GM12873 (cell line): Measurements from ENCODE around the gene PITX3.

ENCODE experiments used
- TF ChIP-seq, protein P1 (sequence below): IDR thresholded peaks from 2 replicates; pipeline ENCODE4 v1.5.1; 2012; ENCODE audit warnings: low read depth, mild to moderate bottlenecking, moderate library complexity, low read length, control low read depth; ENCODE audit not compliant: insufficient read depth; ENCODE audit errors: missing control alignments

The PITX3 gene

DNA sequence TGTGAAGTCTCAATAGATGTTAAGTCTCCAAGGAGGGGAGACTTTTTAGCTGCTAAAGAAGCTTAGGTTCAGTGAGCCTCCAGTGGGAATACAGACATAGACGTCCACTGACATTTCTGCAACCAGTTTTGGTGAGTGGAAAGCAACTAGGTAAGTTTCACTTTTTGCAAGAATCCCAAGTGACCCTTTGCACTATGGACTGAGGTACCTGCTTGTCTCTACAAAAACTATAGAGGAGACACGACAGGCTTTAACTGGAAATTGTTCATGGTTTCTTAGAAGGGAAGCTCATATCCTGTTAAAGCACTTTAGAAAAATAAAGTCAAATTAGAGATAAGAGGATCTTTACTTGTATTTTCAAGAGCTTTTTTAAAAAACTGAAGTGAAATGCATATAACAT is 42.6 kb upstream of the PITX3 start:
- TF ChIP-seq, protein P1, sequence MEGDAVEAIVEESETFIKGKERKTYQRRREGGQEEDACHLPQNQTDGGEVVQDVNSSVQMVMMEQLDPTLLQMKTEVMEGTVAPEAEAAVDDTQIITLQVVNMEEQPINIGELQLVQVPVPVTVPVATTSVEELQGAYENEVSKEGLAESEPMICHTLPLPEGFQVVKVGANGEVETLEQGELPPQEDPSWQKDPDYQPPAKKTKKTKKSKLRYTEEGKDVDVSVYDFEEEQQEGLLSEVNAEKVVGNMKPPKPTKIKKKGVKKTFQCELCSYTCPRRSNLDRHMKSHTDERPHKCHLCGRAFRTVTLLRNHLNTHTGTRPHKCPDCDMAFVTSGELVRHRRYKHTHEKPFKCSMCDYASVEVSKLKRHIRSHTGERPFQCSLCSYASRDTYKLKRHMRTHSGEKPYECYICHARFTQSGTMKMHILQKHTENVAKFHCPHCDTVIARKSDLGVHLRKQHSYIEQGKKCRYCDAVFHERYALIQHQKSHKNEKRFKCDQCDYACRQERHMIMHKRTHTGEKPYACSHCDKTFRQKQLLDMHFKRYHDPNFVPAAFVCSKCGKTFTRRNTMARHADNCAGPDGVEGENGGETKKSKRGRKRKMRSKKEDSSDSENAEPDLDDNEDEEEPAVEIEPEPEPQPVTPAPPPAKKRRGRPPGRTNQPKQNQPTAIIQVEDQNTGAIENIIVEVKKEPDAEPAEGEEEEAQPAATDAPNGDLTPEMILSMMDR, result no peak

DNA sequence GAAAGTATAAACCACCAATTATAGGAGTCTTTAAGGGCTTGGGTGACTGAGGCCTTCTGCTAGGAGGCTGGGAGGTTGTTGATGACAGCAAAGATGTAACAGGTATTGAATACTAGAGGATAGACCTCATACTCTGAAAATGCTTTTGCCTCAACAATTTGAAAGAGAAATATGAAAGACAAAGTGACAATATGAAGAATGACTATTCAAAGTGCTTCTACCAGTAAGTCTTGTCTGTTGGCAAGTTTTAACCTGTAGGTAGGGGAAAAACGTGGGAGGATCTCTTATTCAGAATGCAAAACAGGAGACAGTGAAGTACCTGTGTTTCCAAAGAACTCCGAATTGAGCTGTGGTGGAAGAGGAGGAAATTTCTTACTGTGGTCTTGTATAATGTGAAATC is 42.2 kb upstream of the PITX3 start:
- TF ChIP-seq, protein P1, result no peak

DNA sequence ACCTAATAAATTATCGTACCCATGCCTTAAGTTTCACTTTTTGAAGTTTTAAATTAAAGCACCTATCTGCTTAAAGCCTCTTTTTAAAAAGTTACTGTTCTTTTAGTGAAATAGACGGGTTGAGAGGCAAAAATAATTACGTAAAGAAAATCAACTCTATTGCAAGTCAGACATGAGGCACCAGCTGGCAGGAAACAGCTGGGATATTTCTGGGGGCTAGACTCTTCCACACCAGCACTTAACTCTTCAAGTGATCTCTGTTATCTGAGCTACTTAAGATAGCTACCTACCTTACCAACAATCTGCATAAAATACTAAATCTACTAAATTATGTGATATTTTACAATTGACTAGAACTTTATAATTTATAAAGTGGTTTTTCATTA is 39.8 kb upstream of the PITX3 start:
- TF ChIP-seq, protein P1, result no peak

DNA sequence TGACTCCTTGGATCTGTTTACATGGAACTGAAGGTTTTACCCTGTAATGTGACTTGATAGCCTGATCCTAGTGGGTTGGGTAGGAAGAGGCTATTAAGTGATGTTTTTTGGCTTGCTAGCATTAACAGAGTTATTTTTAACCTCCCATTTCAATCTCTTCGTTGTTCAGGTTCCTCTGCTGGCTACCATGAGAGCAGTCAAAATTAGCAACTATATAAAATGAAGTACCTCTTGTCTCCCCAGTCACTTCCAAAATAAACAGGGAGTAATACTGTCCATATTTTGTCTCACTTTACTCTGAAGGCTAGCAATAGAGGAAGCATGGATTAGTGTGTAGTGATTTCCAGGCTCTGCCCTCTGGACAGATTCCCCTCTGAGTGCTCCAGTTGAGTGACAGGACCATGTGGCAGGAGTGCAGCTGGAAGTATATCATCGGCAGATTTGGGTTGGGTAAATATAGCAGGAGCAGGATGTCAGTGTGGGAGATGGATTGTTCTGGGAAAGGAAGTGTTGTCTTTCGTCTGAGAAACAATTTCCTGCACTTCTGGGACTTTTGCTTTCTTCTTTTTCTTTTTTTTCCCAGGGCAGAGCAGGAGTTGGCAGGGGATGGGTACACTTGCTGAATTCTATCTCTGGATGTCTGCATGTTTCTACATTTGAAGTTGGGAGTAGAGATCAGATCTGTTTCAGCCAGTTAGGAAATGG is 39.2 kb upstream of the PITX3 start:
- TF ChIP-seq, protein P1, result no peak

DNA sequence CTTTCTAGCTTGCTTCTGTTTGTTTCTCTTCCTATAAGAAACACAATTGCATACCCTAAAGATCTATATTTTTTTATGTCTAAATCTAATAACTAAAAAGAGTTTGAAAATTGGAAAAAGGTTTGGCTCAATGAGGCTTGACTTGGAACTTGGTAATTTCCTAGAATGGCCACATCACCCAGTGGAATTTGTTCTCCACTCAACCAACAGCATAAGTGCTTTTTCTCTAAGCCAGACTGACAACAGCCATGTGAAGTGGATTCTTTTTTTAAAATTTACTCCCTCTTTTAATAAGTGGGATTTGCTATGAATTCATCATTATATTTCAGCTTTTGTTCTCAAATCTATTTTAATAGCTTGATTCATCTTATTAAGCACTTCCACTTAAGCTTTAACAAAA is 37.8 kb upstream of the PITX3 start:
- TF ChIP-seq, protein P1, result no peak

DNA sequence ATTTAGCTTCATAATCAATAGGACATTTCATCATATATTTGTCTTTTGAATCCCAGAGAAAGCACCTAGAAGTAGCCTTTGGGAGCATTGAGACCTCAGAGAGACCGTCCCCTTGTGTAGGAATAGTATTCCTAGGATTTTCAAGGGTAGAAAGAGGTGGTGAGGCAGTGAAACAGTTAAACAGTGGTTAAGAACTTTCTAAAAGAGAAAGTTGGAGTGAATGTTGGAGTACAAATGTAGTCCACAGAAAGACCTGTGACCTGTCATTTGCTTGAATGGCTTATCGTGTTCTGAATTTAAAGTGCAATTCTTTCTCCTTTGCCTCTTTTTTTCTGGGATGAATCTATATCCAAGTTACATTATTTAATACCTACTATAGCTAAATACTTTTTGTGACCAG is 34.0 kb upstream of the PITX3 start:
- TF ChIP-seq, protein P1, result no peak

DNA sequence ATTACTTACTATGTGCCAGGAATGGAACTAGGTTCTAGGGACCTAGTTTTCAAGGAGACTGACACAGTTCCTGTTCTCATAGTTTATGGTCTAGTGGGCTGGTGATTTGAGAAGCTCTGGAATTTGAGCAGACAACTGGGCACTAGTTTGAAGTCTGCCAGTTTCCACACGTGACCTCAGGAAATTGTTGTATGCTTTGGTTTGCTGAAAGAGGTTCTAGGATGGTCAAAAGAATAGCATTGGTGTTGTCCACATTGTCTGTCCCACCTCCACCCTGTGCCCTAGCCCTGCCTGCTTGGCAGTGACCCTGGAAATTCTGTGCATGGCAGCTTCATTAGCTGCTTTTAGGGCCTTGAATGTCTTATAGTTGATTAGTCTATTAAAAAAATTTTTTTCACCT is 32.8 kb upstream of the PITX3 start:
- TF ChIP-seq, protein P1, result no peak

DNA sequence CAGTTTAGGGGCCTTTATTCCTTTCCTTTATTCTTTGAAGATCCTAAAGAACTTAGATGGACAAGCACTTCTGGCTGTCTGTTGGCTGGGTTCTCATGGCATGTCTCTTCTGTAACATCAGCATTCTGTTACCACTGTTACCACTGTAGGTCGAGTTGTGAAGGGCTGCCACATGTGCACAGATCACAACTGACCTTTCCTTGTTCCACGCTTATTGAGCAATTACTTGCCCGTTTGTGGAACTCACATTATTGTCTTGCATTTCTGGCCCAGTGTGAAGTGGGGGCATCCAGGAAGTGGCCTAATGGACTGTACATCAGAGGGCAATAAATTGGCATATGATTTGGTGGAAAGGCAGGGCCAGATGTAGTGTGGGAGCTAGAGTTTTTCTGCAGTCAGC is 27.7 kb upstream of the PITX3 start:
- TF ChIP-seq, protein P1, result no peak
